GM18511 (cell line): ENCODE results near the gene FLACC1.
A peak's percentile ranks its signal among the peaks of the same experiment; 100 is the strongest.
"Not testable (repeated sequence)": the region's sequence is repeated elsewhere in the genome, so short reads cannot be mapped to it uniquely, and the experiment has no call there.

Experiments used
- ATAC-seq: cut with Tn5 transposase; IDR thresholded peaks from one replicate; pipeline ENCODE4 v1.9.1; 2021; ENCODE audit warnings: mild to moderate bottlenecking, moderate library complexity; ENCODE audit not compliant: unreplicated experiment

FLACC1 gene

DNA sequence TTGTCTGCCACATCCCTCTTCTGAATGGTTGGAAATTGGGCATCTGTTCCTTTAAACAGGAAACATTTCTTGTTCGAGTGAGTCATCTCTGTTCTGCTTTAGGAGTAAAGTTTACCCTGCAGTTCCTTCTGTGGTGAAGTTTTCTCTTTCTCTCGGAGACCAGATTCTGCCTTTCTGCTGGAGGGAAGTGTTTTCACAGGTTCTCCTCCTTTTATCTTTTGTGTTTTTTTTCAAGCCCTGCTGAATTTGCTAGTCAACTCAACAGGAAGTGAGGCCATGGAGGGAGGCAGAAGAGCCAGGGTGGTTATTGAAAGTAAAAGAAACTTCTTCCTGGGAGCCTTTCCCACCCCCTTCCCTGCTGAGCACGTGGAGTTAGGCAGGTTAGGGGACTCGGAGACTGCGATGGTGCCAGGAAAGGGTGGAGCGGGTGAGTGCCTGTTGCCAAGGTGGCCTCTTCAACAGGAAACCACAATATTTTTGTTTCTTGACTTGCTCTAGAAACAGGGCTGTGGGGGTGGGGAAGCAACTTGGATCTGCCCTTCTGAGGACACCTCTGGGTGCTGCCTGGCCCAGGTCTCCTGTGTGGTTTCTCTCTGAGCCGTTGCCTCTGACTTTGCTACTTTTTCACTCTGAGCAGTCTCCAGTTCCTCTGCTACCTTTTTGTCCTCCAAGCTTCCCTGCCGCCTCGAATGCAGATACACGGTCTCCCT is 99.0 kb downstream of the FLACC1 start:
- peak; percentile 70 for ATAC-seq

DNA sequence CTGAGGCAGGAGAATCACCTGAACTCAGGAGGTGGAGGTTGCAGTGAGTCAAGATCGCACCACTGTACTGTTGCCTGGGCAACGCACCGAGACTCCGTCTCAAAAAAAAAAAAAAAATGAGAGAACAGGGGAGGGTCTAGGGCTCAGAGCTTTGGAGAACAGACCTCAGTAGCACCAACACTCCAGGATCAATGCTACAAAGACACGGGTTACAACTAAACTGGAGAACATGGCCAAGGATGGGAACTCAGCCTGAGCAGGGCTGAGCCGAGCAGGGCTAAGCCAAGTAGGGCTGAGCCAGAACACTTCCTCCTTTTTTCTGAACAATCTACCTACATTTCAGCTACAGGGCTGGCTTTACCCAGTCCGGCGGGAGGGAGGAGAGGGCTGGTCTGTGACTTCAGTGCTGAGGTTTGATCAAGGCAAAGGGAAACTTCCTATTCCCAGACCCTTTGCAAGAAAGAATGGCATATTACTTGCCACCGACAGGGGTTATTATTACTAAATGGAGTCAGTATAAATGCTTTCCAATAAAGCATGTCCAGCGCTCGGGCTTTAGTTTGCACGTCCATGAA is 99.7 kb downstream of the FLACC1 start:
- peak; percentile 46 for ATAC-seq

DNA sequence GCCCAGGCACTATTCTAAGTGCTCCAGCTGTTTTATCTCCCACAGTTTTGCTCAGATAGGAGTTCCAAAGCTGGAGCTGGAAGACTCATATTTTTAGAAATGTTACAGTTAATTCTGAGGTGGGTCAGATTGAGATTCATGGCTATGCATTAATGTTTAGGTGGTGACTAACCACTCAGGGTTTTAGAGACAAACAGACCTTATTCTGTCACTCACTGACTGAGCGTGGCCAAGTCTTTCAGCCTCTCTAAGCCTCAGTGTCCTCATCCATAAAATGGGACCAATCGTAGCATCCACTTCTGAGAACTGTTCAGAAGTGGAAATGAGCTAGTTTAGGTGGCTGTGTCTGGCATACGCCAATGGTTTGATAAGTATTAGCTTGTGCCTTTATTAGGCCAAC is 101.1 kb downstream of the FLACC1 start:
- no peak for ATAC-seq

DNA sequence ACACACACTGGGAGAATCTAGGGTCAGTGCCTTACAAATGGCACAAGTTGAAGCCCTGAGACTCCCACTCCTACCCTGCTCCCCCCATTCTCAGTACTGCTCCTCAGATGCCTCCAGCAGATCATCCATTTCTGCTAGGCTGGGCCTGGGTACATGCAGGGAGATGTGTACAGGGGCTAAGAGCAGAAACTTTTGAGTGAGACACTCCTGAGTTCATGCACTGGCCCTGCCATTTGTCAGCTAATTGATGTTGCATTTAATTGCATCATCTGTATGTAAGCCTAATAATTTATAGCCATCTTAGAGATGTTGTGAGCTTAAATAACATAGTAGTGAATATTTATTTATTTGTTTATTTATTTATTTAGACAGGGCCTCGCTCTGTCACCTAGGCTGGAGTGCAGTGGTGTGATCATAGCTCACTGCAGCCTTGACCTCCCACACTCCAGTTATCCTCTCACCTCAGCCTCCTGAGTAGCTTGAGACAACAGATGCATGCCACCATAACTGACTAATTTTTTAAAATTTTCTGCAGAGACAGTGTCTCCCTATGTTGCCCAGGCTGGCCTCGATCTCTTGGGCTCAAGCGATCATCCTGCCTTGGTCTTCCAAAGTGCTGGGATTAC is 101.6 kb downstream of the FLACC1 start:
- no peak for ATAC-seq

DNA sequence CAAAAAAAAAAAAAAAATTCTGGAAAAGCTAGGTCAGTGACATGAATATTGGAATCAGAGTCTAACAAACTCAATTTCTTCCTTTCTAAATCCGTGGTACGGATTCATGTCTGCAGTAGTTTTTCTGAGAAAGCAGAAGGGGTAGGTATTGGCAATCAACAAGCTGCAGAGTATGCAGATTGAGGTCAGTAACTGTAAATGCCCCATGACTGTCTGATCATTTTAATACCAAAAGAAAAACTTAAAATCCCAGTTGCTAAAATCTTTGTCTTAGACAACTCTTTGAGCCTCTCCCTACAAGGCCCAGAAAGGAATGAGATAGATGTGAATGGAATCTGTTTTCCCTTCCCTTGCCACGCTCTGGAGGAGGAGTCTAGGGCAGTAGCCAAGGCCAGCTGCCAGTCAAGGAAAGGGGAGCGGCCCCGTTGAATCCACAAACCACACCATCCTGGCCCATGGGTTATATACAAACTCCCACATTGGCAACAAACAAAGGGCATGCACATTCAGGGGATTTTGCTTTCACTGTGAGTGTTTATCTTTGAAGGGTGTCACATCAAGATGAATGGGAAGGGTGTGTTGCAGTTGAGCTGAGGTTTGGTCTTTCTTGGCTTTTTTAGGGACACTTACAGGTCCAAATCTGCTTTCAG is 102.9 kb downstream of the FLACC1 start:
- no peak for ATAC-seq

DNA sequence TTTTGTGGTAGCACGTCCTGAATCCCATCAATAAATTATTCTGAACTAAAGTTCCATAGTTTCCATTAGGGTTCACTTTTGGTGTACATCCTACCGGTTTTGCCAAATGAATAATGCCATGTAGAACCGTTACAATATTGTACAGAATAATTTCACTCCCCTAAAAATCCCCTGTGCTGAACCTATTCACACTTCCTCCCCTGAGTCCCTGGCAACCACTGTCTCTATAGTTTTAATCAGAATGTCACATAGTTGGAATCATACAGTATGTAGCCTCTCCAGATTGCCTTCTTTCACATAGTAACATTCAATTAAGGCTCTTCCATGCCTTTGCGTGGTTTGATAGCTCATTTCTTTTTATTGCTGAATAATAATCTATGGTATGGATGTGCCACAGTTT is 106.4 kb downstream of the FLACC1 start:
- ATAC-seq = no peak

DNA sequence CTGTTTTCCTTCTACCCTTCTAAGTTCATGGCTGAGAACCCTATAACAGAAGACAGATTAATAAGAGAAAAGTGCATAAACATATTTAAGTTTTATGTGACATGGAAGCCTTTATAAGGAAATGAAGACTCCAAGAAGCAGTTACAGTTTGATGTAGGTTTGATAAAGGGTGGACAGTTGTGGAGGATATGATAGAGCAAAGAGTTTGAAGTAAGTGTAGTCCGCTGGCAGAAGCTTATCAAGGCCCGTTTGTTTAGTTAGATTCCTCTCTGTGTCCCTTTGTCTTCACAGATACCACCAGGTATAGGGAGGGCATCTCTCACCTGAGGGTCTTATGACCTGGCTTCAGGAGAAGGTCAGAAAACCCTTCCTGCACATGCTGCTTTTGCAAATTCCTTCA is 107.3 kb downstream of the FLACC1 start:
- ATAC-seq = no peak

DNA sequence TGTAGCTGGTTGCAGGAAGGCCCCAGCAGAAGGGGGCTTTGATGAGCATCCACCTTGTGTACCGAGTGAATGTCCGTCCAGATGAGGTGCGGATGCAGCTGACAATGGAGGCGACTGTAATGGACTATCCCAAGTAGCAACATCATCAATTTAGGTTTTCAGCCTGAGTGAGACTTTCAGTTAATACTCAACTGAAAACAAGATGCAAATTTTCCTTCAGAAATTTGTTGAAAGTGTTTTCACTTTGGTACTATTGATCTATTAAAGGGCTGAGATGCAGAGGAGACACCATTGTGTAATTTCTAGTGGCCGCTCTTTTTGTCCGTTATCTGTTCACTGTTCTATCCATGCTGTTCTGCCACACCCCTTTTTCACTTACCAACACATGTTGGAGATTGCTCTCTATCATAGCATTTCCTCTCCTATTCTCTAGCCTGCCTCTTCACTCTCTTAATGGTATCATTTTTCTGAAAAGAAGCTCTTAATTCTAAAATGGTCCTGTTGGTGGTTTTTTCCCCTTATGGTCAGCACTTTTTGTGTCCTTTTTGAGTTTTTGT is 108.8 kb downstream of the FLACC1 start:
- no peak for ATAC-seq

DNA sequence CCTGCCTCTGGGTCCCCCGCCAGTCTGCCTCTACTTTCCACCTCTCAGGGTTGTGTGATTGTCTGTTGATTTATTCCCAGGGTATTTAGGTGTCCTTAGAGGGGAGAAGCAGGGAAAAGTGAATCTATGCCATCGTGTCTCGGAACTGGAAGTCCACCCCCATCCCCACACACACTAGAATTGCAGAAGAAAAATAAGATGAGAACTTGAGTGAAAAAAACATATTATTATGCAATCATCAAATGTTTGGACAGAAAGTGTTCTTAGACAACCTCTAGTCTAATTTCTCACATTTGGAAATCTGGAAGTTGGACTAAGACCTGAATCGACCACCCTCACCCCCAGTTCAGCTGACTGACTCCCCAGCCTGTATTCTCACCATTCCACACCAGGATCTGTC is 110.9 kb downstream of the FLACC1 start:
- no peak for ATAC-seq

DNA sequence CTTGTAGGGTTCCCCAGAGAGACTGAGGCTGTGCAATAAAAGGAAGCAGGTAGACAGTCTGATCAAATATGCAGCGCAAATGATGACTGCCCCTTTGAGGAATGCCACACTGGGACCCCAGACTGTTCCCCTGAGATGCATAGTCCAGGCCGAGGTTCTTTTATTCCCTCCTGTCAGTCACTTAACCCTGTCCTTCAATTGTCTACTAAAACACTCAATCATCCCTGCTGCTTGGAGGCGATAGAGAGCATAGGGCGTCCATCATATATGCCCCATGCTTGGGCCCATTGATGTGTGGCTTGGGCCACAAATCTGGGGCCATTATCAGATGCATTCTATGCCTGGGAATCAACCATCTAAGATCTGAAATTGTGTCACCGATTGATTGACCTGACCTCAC is 112.3 kb downstream of the FLACC1 start:
- no peak for ATAC-seq

DNA sequence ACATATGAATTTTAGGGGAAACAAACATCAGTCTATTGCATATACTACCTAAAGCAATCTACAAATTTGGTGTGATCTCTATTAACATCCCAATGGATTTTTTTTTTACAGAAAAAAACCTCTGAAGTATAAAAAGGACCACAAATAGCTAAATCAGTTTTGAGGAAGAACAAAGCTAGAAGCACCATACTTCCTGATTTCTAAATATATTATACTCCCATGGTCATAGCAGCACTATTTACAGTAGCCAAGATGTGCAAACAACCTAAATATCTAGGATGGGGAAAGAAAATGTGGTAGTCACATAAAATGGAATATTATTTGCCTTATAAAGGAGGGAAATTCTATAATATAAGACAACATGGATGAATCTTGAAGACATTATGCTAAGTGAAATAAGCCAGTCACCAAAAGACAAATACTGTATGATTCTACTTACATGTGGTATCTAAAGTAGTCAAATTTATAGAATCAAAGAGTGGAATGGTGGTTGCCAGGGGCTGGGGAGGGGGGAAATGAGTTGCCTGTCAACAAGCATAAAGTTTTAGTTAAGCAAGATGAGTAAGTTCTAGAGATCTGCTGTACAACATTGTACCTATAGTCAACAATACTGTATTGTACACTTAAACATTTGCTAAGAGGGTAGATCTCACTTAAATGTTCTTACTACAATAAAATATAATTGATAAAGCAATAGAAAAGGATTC is 114.4 kb downstream of the FLACC1 start:
- no peak for ATAC-seq

DNA sequence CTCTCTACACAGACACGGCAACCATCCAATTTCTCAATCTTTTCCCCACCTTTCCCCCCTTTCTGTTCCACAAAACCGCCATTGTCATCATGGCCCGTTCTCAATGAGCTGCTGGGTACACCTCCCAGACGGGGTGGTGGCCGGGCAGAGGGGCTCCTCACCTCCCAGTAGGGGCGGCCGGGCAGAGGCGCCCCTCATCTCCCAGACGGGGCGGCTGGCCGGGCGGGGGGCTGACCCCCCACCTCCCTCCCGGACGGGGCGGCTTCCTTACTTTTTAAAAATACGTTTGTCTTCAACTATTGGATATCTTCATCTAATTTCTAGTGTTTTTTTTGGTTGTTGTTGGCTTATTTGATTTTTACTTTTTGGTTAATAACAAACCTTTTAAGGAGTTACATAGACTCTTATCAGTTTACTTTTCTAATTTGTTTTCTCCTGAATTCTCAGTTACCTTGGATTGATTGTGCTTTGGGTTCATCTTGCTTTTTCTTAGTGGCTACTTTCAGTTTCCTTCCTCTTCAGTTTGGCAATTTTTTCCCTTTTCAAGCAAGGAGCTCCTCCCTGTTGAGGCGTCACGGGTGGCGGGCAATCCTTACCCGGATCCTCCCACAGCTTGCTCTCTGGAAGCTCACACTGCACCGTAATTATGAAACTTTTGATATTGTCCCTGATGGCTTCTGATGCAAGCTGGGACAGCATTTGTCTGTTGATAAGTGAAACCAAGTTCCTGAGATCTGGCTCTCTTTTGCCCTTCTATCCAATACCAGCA is 117.8 kb downstream of the FLACC1 start:
- ATAC-seq = not testable (repeated sequence)
